SK-N-SH treated with all-trans-retinoic acid at 6 μM for 48 hours (cell line): ENCODE results near the gene TMPRSS11F.

Experiments used
- PPARA ChIP-seq: fragments of 250-450 bp; sonication (Bioruptor Pico); IDR thresholded peaks from 2 replicates; pipeline ENCODE4 v1.5.0; 2020; ENCODE audit warnings: mild to moderate bottlenecking, borderline replicate concordance
- ZFP3 ChIP-seq: fragments of 250-450 bp; sonication (Bioruptor Pico); IDR thresholded peaks from 2 replicates; pipeline ENCODE4 v1.5.0; 2020; ENCODE audit warnings: mild to moderate bottlenecking, moderate library complexity
- ZFP30 ChIP-seq: fragments of 450-650 bp; formaldehyde crosslinking; IDR thresholded peaks from 2 replicates; pipeline ENCODE4 v1.5.0; 2022; ENCODE audit warnings: mild to moderate bottlenecking, moderate library complexity

DNA sequence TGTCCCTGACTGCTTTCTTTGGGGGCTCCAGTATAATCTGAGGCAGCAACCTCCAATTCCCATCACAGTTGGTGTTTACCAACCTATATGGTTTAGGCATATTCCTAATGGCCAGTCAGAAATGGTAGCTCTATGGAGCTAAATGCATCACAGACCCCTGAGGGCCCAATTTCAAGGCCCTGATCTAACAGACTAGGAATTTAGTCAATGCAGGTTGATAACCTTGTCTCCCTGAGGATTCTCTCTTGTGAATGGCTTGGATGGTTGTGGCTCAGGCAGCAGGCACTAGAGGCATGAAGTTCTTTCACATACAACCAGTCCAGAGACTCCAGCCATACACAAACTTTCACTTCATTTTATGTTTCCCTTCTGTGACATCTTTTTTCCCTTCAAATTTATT lies 59.4 kb downstream of the TMPRSS11F start:
- TF ChIP-seq ZFP30 (no peak), ZFP3 (no peak), PPARA (CRISPR knock-in tag) (no peak)
